SK-N-SH treated with all-trans-retinoic acid at 6 μM for 48 hours (cell line): ENCODE data around the gene DYNC1LI2.

ENCODE experiments used
- ATAC-seq: fragments of 200-7000 bp; cut with Tn5 transposase; 3 replicates; pipeline ENCODE4 v1.9.1; 2020; ENCODE audit warnings: mild to moderate bottlenecking, moderate library complexity
- ARNTL ChIP-seq: fragments of 450-650 bp; formaldehyde crosslinking; IDR thresholded peaks from 2 replicates; pipeline ENCODE4 v1.5.0; 2020; ENCODE audit warnings: low read depth, mild to moderate bottlenecking, moderate library complexity, borderline replicate concordance
- CSDC2 ChIP-seq: fragments of 250-450 bp; sonication (Bioruptor Pico); IDR thresholded peaks from 2 replicates; pipeline ENCODE4 v1.5.0; 2020; ENCODE audit warnings: mild to moderate bottlenecking, moderate library complexity
- CSRNP3 ChIP-seq: fragments of 250-450 bp; sonication (Bioruptor Pico); IDR thresholded peaks from 2 replicates; pipeline ENCODE4 v1.5.1; 2021; ENCODE audit warnings: mild to moderate bottlenecking, moderate library complexity
- ESRRG ChIP-seq: fragments of 250-450 bp; sonication (Bioruptor Pico); IDR thresholded peaks from 2 replicates; pipeline ENCODE4 v1.6.1; 2021; ENCODE audit warnings: mild to moderate bottlenecking
- GLIS3 ChIP-seq: fragments of 250-450 bp; sonication (Bioruptor Pico); IDR thresholded peaks from 2 replicates; pipeline ENCODE4 v1.5.0; 2020; ENCODE audit warnings: mild to moderate bottlenecking, moderate library complexity
- ISL1 ChIP-seq: fragments of 250-450 bp; sonication (Bioruptor Pico); IDR thresholded peaks from 2 replicates; pipeline ENCODE4 v2.1.2; 2022; ENCODE audit warnings: mild to moderate bottlenecking, moderate library complexity
- OSR1 ChIP-seq: fragments of 250-450 bp; sonication (Bioruptor Pico); IDR thresholded peaks from 2 replicates; pipeline ENCODE4 v1.8.0; 2022; ENCODE audit warnings: moderate library complexity, mild to moderate bottlenecking, inconsistent platforms
- PATZ1 ChIP-seq: fragments of 250-450 bp; sonication (Bioruptor Pico); IDR thresholded peaks from 2 replicates; pipeline ENCODE4 v1.8.0; 2020; ENCODE audit warnings: mild to moderate bottlenecking, moderate library complexity, borderline replicate concordance
- PPARA ChIP-seq: fragments of 250-450 bp; sonication (Bioruptor Pico); IDR thresholded peaks from 2 replicates; pipeline ENCODE4 v1.5.0; 2020; ENCODE audit warnings: mild to moderate bottlenecking, borderline replicate concordance
- TCF4 ChIP-seq: fragments of 250-450 bp; sonication (Bioruptor Pico); IDR thresholded peaks from 2 replicates; pipeline ENCODE4 v1.8.0; 2021; ENCODE audit warnings: mild to moderate bottlenecking, moderate library complexity, borderline replicate concordance
- TOX ChIP-seq: fragments of 250-450 bp; sonication (Bioruptor Pico); IDR thresholded peaks from 2 replicates; pipeline ENCODE4 v1.8.0; 2021; ENCODE audit warnings: mild to moderate bottlenecking, moderate library complexity, borderline replicate concordance
- ZC3H10 ChIP-seq: fragments of 250-450 bp; sonication (Bioruptor Pico); IDR thresholded peaks from 2 replicates; pipeline ENCODE4 v1.5.1; 2021; ENCODE audit warnings: mild to moderate bottlenecking, moderate library complexity
- ZFP3 ChIP-seq: fragments of 250-450 bp; sonication (Bioruptor Pico); IDR thresholded peaks from 2 replicates; pipeline ENCODE4 v1.5.0; 2020; ENCODE audit warnings: mild to moderate bottlenecking, moderate library complexity
- ZFP30 ChIP-seq: fragments of 450-650 bp; formaldehyde crosslinking; IDR thresholded peaks from 2 replicates; pipeline ENCODE4 v1.5.0; 2022; ENCODE audit warnings: mild to moderate bottlenecking, moderate library complexity
- ZNF565 ChIP-seq: fragments of 450-650 bp; formaldehyde crosslinking; conservative IDR thresholded peaks from 2 replicates; pipeline ENCODE4 v1.5.0; 2020; ENCODE audit warnings: low read depth, mild to moderate bottlenecking, moderate library complexity
- ZNF70 ChIP-seq: fragments of 450-650 bp; formaldehyde crosslinking; IDR thresholded peaks from 2 replicates; pipeline ENCODE4 v1.5.0; 2020; ENCODE audit warnings: mild to moderate bottlenecking, moderate library complexity
- TF ChIP-seq, protein P1 (sequence below): fragments of 250-450 bp; sonication (Bioruptor Pico); IDR thresholded peaks from 2 replicates; pipeline ENCODE4 v1.8.0; 2021; ENCODE audit warnings: low read depth, mild to moderate bottlenecking, moderate library complexity, borderline replicate concordance
- TF ChIP-seq, protein P2 (sequence below): fragments of 250-450 bp; sonication (Bioruptor Pico); IDR thresholded peaks from 2 replicates; pipeline ENCODE4 v1.5.0; 2020; ENCODE audit warnings: mild to moderate bottlenecking, moderate library complexity
- TF ChIP-seq, protein P3 (sequence below): fragments of 250-450 bp; sonication (Bioruptor Pico); IDR thresholded peaks from 2 replicates; pipeline ENCODE4 v1.5.1; 2020; ENCODE audit warnings: low read depth, mild to moderate bottlenecking, moderate library complexity

Gene DYNC1LI2

GRCh38 chr16:66752958-66753357 is 1.5 kb upstream of the DYNC1LI2 start:
- ATAC-seq, result no peak
- TF ChIP-seq ZNF565 (CRISPR knock-in tag) (no peak), PATZ1 (CRISPR knock-in tag) (no peak), PPARA (CRISPR knock-in tag) (no peak), OSR1 (CRISPR knock-in tag) (no peak), TCF4 (CRISPR knock-in tag) (no peak), CSDC2 (CRISPR knock-in tag) (no peak), ZFP3 (CRISPR knock-in tag) (no peak)
- TF ChIP-seq, protein P1, sequence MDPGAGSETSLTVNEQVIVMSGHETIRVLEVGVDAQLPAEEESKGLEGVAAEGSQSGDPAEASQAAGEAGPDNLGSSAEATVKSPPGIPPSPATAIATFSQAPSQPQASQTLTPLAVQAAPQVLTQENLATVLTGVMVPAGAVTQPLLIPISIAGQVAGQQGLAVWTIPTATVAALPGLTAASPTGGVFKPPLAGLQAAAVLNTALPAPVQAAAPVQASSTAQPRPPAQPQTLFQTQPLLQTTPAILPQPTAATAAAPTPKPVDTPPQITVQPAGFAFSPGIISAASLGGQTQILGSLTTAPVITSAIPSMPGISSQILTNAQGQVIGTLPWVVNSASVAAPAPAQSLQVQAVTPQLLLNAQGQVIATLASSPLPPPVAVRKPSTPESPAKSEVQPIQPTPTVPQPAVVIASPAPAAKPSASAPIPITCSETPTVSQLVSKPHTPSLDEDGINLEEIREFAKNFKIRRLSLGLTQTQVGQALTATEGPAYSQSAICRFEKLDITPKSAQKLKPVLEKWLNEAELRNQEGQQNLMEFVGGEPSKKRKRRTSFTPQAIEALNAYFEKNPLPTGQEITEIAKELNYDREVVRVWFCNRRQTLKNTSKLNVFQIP, result no peak

GRCh38 chr16:66752379-66752778 is 970 bp upstream of the DYNC1LI2 start:
- TF ChIP-seq, protein P2, sequence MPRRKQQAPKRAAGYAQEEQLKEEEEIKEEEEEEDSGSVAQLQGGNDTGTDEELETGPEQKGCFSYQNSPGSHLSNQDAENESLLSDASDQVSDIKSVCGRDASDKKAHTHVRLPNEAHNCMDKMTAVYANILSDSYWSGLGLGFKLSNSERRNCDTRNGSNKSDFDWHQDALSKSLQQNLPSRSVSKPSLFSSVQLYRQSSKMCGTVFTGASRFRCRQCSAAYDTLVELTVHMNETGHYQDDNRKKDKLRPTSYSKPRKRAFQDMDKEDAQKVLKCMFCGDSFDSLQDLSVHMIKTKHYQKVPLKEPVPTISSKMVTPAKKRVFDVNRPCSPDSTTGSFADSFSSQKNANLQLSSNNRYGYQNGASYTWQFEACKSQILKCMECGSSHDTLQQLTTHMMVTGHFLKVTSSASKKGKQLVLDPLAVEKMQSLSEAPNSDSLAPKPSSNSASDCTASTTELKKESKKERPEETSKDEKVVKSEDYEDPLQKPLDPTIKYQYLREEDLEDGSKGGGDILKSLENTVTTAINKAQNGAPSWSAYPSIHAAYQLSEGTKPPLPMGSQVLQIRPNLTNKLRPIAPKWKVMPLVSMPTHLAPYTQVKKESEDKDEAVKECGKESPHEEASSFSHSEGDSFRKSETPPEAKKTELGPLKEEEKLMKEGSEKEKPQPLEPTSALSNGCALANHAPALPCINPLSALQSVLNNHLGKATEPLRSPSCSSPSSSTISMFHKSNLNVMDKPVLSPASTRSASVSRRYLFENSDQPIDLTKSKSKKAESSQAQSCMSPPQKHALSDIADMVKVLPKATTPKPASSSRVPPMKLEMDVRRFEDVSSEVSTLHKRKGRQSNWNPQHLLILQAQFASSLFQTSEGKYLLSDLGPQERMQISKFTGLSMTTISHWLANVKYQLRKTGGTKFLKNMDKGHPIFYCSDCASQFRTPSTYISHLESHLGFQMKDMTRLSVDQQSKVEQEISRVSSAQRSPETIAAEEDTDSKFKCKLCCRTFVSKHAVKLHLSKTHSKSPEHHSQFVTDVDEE, result no peak
- TF ChIP-seq ZFP30 (CRISPR knock-in tag), result no peak
- TF ChIP-seq ZNF70, result no peak
- TF ChIP-seq, protein P1, result no peak
- no peak for TF ChIP-seq ESRRG
- TF ChIP-seq PPARA (CRISPR knock-in tag), result no peak
- no peak for TF ChIP-seq CSRNP3 (CRISPR knock-in tag)
- TF ChIP-seq TCF4 (CRISPR knock-in tag), result no peak
- TF ChIP-seq ARNTL (CRISPR knock-in tag), result no peak
- TF ChIP-seq CSDC2 (CRISPR knock-in tag), result no peak
- no peak for ATAC-seq

- ATAC-seq, result no peak
- TF ChIP-seq, protein P3, sequence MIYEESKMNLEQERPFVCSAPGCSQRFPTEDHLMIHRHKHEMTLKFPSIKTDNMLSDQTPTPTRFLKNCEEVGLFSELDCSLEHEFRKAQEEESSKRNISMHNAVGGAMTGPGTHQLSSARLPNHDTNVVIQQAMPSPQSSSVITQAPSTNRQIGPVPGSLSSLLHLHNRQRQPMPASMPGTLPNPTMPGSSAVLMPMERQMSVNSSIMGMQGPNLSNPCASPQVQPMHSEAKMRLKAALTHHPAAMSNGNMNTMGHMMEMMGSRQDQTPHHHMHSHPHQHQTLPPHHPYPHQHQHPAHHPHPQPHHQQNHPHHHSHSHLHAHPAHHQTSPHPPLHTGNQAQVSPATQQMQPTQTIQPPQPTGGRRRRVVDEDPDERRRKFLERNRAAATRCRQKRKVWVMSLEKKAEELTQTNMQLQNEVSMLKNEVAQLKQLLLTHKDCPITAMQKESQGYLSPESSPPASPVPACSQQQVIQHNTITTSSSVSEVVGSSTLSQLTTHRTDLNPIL, result no peak
- no peak for TF ChIP-seq ARNTL (CRISPR knock-in tag)
- TF ChIP-seq TOX, result no peak
- TF ChIP-seq GLIS3 (CRISPR knock-in tag), result no peak
- TF ChIP-seq ZC3H10 (CRISPR knock-in tag), result no peak
- no peak for TF ChIP-seq ISL1 (CRISPR knock-in tag)
- TF ChIP-seq, protein P1, result no peak
- TF ChIP-seq, all 23 proteins: peak for 0
Measured at GRCh38 chr16:66751992-66752322, 548 bp upstream of the DYNC1LI2 start.
